ENCODE data around the gene HIVEP1.

The HIVEP1 gene

GRCh38 chr6:12051861-12052368 is 39.8 kb downstream of the HIVEP1 start:
- DNase-seq: peak; percentile 62

DNA sequence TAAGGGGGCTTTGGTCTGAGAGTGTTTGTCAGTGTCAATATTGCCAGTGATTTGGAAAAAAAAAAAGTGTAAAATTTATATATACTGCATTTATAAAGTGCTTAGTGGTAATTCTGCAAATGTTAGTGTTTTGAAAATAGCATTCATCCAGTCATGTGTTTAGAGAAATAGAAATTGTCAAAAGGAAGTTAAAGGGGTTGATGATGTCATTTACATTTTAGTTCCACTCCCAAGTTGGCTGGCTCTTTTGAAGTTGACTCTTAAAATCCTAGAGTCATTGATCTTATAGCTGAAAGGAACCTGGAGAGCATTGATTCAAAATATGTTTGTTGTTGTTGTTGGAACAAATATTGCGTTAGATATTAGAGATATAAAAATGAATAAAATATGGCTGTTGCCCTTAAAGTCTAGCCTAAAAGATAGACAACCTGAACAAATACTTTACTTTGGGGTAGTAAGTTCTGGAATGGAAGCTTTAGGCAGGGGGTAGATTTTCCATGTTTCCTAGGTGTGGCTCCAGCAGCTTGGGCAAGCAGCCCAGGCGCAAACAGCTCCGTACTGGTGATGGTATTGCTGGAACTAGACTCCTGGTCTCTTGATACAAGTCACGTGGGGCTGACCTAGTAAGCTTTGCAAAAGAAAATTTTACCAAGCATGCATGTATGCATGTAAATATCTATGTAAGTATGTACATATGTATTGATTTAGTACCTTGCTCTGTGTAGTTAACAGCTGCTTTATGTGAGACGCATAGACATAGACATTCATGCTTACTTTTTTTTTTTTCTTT is 46.3 kb downstream of the HIVEP1 start:
- DNase-seq: no peak

DNA sequence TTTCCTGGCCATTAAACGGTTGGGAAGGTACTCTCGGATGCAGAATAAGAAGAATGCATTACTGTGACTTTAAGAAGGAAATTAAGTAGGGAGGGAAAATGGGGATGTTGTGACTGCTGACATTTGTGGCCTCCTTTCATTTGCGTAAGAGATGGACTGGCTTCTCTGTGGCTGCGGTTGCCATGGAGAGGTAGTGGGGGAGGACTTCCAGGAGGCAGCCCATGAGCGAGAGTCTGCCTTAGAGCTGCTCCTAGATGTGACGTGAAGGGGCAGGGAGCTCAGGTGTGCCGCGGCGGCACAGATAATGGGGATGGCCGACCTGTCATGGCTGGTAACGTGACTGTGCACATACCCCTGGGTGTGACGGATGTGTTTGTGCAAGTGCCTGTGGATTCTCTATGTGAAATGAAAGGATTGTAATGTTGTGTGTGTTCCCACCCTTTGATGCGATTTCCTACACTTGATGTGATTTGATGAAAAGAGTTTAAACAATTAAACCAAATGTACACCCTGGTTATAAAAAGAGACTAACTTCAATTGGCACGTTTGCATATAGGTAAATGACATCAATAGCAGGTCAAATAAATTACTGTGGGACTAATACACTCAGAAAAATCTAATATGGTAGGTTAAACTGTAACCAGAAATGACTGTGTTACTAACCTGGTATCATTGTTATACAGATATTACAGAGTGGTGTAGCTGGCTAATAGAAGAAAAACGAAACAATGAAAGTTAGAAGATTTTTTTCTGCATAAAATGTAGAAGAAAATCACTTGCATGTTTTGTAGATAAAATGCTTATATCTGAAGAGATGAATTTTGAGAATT is 48.9 kb downstream of the HIVEP1 start:
- DNase-seq: peak; percentile 69

- no peak for DNase-seq
Observed at GRCh38 chr6:12062605-12063004, 50.5 kb downstream of the HIVEP1 start.

DNA sequence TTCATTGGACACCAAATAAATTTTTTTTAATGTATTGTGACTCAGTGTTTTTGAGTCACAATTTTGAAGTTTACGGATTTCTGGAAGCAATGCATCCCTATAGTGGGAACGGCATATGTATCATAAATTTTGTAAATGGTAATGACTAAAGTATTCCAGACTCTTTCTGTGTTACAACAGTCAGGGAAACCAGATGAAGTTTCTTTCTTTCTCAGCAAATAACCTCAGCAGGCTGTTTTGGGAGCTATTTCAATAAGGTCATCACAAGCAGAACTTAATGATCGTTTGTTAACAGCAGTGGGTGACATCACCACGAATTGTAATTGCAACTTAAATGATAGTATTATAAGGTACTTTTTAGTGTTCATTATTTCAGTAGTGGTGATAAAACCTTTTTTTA is 52.0 kb downstream of the HIVEP1 start:
- no peak for DNase-seq

DNA sequence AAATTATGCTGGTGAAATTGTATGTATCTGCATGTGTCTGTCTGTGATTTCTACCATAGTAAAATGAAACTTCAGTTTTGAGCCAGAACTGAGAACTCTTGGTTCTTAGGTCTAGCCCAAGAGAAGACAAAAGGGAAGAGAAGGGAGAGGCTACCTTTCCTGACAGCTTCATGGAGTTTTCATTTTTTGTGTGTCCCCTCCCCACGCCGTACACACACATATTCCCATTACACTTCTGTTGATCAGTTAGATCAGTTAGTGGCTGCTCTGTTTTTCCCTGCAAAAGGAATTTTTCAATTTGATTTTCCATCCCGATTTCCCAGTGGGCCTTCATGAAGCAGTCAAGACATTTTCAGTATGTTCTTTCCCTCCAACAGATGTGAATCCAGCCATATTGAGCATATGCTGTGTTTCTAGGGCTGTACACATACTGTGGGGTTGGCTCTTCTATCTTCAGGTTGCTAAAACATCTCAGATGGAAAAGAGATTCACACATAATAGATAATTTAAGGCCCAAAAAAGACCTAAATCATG is 52.5 kb downstream of the HIVEP1 start:
- no peak for DNase-seq

GRCh38 chr6:12065321-12066140 is 53.4 kb downstream of the HIVEP1 start:
- no peak for DNase-seq

GRCh38 chr6:12066297-12066696 is 54.2 kb downstream of the HIVEP1 start:
- DNase-seq: no peak

DNA sequence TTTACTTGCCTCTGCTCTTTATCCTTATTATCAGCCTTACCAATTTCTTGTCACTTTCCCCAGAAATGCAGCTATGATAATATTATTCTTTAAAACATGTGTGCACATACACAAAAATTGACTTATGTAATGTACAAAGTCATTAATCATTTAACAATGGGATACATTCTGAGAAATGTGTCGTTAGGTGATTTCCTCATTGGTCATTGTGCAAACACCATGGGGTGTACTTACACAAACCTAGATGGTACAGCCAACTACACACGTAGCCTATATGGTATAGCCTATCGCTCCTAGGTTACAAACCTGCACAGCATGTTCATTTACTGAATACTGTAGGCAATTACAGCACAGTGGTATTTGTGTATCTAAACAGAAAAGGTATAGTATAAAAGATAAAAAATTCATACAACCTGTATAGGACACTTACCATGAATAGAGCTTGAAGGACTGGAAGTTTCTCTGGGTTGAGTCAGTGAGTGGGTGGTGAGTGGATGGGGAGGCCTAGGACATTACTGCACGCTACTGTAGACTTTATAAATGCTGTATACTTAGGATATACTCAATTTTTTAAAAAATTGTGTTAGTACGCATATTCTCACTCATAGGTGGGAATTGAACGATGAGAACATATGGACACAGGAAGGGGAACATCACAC is 56.9 kb downstream of the HIVEP1 start:
- peak; percentile 30 for DNase-seq

- no peak for DNase-seq
Observed at GRCh38 chr6:12069891-12070529, 57.9 kb downstream of the HIVEP1 start.

GRCh38 chr6:12071064-12071615 is 59.0 kb downstream of the HIVEP1 start:
- DNase-seq: no peak

DNA sequence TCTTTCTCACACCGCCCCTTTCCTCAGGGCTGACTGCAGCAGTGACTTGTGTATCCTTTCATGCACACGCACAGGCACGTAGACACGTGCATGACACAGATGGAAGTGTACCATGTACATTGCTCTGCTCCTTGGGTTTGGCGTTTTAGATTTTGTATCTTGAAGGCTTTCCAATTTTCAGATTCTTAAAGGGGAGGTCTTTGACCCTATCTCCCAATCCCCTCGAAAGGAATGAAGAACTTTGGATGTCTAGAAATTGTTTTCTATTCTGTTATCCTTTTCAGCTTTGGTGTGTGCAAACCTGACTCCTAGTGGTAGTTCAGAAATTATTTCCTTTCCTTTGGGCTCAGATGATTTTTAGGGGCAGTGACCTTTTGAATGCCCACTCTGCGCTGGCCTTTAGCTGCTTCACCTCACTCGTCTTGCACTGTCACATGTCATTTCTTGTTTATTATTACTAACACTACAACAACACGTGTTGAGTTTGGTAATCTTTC is 63.0 kb downstream of the HIVEP1 start:
- peak; percentile 30 for DNase-seq

GRCh38 chr6:12077021-12077710 is 65.1 kb downstream of the HIVEP1 start:
- DNase-seq: no peak

- no peak for DNase-seq
Observed at GRCh38 chr6:12078014-12078413, 65.9 kb downstream of the HIVEP1 start.

- DNase-seq: no peak
Observed at GRCh38 chr6:12081771-12082170, 69.7 kb downstream of the HIVEP1 start.

- DNase-seq: no peak
Observed at GRCh38 chr6:12082368-12082767, 70.3 kb downstream of the HIVEP1 start.

DNA sequence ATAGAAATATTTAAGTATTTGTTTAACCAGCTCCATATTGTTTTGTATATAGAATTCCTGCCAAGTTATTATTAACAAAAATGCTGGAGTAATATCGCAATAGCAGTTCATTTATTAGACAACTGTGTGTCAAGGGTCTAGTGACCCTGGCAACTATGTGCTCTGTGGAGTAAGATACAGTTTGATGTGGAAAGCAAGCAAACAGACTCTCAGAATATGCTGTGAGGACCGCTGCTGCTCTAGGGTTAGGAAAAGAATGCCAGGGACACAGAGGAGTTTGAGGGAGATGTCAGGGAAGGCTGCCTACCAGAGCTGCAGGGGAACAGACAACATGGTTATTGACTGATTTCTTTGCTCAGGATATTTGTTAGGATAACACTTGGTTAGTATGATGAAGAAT is 71.2 kb downstream of the HIVEP1 start:
- DNase-seq: no peak

- no peak for DNase-seq
Observed at GRCh38 chr6:12083763-12084162, 71.7 kb downstream of the HIVEP1 start.

DNA sequence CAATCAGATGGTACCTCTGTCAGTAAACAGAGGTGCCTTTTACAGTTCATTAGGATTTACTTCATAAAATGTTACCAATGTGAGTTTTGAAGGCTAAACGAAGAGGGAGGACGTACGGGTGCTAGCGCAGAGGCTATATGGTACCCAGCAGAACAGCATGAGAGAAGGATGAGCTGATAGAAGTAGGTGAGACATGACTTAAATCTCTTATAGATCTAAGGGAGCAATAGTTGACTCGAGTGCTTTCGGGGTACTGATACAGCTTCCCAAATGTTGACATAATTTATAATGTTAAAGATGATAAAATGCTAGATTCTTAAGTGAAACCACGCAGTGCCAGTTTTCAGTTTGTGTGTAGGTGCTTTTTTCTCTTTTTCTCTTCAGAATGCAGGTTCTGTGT is 72.6 kb downstream of the HIVEP1 start:
- DNase-seq: no peak

DNA sequence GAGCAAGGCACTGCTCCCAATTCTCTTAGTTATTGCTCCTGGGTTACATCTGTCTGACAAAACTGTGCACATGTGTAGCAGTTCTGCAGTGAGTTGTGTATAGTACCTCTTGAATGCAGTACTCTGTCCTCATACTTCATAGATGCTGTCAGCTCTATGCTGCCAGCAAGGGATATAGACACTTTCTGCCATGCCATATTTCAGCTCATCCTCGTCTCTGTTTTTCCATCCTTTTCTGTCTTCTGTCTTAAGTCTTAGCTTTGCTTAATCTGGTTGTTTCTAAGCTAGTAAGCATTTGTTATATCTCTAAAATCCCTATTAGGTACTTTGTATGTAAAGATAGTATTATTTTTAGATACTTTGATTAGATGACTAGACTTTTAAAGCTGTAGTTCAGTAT is 76.4 kb downstream of the HIVEP1 start:
- DNase-seq: no peak

- DNase-seq: no peak
Observed at GRCh38 chr6:12090714-12091113, 78.6 kb downstream of the HIVEP1 start.
